Sigmoid colon (tissue), 4 donors: ENCODE results near the gene IGLL5.

ENCODE experiments used
- CTCF ChIP-seq, 4 experiments: fragments of 450-650 bp in 3 of 4; fragments of 200-600 bp in 1 of 4; IDR thresholded peaks; one replicate each; pipeline ENCODE4 v1.5.1; 2016 to 2019; ENCODE audit warnings: antibody characterized with exemption in 4 of 4, mild to moderate bottlenecking in 3 of 4, moderate library complexity in 2 of 4
- EP300 ChIP-seq, 4 donors: sonication (generic); formaldehyde crosslinking; IDR thresholded peaks; one replicate each; pipeline ENCODE4 v1.6.1; 2017; ENCODE audit warnings: antibody characterized with exemption in 4 of 4
- POLR2A ChIP-seq, 2 donors: fragments of 450-650 bp; IDR thresholded peaks; one replicate each; pipeline ENCODE4 v1.6.1; 2016; ENCODE audit warnings: antibody characterized with exemption in 2 of 2, mild to moderate bottlenecking in 2 of 2, moderate library complexity in 2 of 2
- POLR2AphosphoS5 ChIP-seq, 4 donors: sonication (generic); formaldehyde crosslinking; IDR thresholded peaks; one replicate each; pipeline ENCODE4 v1.6.1; 2017; ENCODE audit warnings: antibody characterized with exemption in 4 of 4

GRCh38 chr22:22887621-22888503 lies at the start of gene IGLL5:
- TF ChIP-seq CTCF (IDR thresholded peaks at IDR 0.05) (no peak), EP300 (IDR thresholded peaks at IDR 0.05) (no peak), POLR2AphosphoS5 (IDR thresholded peaks at IDR 0.05) (no peak), POLR2A (IDR thresholded peaks at IDR 0.05) (no peak)
